NCI-H1694 treated with DMSO at 0.1 percent for 48 hours (cell line): Measurements from ENCODE around the gene ESAM.
"Not testable (repeated sequence)": the region's sequence is repeated elsewhere in the genome, so short reads cannot be mapped to it uniquely, and the experiment has no call there.

Source experiments
- DNase-seq: peaks from one replicate; lab custom pipeline; 2025; lab: John Stamatoyannopoulos, UW

The ESAM gene

DNA sequence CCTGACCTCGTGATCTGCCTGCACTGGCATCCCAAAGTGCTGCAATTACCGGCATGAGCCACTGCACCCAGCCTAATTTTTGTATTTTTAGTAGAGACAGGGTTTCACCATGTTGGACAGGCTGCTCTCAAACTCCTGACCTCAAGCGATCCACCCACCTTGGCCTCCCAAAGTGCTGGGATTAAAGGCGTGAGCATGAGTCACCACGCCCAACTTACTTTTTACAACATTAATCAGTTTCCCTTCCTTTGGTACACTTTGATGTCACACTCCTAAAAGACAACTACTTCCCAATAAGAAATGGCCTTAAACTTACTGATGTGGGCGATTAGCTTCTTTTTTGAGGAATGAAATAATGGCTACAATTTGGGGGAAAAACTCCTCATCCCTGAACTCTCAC, 8.9 kb upstream of the ESAM start:
- DNase-seq = not testable (repeated sequence)

- no peak for DNase-seq
These were observed 8.0 kb upstream of the ESAM start for GRCh38 chr11:124769806-124770774.

- no peak for DNase-seq
These were observed 6.8 kb upstream of the ESAM start for GRCh38 chr11:124768914-124769313.

GRCh38 chr11:124766156-124766555, 4.1 kb upstream of the ESAM start:
- DNase-seq = no peak

DNA sequence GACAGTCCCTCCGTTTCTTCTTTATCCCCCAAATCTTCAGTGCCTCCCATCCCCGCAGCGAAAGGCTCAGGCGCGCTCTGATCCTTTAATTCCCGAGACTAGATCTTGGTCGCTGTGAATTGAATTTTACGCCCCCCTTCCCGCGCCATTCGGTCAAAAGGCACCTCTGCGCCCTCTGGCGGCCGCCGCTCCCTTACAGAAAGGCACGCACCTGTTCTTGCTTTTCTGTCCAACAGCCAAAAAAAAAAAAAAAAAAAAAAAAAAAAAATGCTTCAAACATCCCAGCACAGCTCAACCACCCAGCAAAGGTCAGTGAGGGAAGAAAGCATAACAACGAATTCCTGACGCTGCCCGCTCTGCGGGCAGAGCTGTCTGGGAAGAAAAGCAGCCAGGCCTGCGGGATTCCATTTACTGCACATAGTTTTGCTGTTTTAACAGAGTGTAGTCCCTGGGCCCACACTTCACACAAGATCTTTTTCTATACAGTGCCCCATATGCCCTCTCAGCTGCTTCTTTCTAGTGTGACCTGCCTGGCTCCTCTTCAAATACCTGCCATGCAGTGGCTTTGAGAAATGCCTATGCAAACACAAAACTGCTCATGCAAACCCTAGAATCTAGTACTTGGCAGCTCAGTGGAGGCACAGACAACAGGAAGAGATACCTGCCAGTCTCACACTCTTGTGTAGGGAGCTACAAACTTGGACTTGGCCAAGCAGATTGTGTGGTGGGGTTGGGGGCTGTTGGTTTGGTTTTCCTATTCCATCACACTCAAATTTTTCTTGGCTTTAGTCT, 1.3 kb upstream of the ESAM start:
- DNase-seq = peak; percentile 32

- no peak for DNase-seq
These were observed 600 bp upstream of the ESAM start for GRCh38 chr11:124762624-124763155.

GRCh38 chr11:124761301-124762104, 587 bp downstream of the ESAM start:
- no peak for DNase-seq

DNA sequence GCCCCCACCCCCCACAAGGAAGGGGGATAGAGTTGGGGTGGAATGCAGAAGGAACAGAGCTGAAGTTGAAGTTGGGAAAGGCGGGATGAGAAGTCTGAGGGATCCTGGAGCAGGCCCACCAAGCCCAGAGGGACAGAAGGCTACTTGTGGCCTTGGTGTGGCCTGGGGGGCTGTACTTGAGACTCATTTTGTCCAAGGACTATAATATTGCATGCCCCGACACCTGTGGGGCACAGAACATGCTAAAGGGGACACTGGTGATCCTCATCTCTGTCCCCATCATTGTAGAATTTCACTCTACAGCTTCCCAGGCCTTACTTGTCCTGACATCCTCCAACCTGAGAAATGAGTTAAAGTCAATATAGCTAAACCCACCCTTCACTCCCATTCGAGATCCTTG, 1.3 kb downstream of the ESAM start:
- no peak for DNase-seq

GRCh38 chr11:124760205-124760652, 1.9 kb downstream of the ESAM start:
- no peak for DNase-seq

DNA sequence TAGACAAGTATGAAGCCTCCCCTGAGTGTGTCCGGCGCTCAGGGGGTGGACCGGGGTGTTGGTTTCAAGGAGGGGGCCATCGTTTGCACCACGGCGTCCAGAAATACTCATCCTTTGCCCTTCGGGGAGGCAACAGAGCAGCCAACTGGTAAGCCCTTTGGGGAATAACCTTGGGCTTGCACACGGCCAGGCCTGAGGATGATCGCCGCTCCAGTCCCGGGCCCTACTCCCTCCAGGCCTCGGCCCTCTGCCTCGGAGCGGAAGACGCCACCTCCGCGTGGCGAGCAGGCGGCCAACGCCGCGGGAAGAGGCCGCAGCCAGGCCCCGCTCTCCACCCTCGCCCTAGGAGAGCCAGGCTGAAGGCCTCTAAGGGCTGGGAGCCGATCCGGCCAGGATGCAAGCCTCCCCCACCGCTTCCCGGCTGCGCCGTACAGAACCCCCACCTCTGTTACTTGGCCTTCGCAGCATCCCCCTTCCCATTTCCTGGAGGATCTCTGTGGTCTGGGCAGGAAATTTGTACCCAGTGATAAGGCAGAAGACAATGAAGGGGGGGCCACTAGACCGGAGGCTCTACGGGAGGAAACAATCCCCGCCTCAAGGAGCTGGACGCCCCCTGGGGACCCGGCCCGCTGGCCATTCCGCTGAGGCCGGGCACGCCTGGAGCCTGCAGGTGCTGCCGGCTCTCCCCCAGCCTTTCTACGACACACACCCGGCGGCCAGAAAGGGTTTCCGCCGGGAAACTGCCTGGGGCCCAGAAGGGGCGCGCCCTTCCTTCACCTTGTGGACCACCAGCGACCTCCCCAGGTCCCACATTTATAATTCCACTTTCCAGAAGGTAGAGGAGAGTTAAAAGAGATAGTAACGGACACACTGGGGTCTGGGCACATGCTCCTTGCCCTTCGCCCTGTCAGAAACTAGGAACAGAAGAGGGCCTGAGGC, 2.6 kb downstream of the ESAM start:
- no peak for DNase-seq

DNA sequence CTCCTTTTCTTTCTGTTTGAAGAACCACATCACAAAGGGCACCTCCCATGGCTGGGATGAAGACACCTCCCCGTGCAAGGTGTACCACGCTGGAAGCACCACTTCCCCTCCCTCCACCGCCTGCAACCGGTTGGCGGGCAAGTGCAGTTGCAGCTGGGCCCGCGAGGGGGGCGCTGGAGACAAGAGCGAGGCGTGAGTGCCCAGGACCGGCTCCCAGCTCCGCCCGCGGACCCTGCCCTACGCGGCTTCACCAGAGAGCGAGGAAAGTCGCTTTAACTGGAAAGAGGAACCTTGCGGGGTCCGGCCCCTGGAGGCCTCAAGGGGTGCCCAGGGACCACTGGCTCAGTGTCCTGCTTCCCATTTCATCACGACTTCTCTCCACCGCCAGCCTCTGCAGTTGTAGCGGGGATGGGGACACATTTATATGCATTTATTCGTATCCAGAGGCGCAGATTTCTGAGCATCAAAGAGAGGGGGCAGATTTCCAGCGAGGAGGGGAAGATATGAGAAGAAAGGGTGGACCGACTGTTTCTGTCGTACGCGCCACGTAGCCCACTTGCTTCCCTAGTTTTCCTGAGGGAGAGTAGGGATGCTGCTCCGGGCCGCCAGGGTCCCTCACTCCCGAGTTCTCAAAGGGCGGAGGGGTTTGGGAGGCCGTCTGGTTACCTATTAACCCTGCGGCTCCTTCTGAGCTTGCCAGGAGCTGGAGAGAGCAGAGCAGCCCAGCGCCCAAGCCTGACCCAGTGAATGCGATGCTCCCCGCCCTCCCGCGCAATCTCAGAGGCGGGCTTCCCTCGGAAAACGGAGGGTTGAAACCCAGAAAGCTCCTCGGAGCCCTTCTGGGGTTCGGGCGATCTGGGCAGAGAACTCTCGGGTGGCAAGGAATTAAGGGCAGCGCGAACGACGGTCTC, 3.5 kb downstream of the ESAM start:
- DNase-seq = peak; percentile 3

GRCh38 chr11:124757320-124757719, 4.8 kb downstream of the ESAM start:
- DNase-seq = no peak

DNA sequence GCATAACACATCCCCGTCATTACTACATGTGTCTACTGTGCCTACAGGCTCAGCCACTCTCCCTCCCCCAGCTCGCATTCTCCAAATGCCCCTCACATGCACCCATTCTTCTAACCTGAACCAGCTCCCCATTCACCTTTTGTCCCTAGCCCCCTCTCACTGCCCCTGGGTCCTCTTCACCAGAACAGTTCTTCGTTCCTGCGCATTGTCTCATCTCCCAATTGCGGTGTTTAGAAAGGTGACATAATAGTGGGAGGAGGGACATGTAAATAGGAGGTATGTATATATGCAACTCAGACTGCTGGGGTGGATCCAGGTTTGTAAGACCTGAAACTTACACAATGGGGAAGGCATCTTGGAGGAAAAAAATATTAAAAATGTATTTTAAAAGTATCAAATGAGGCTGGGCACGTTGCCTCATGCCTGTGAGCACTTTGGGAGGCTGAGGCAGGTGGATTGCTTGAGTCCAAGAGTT, 5.3 kb downstream of the ESAM start:
- DNase-seq = no peak

DNA sequence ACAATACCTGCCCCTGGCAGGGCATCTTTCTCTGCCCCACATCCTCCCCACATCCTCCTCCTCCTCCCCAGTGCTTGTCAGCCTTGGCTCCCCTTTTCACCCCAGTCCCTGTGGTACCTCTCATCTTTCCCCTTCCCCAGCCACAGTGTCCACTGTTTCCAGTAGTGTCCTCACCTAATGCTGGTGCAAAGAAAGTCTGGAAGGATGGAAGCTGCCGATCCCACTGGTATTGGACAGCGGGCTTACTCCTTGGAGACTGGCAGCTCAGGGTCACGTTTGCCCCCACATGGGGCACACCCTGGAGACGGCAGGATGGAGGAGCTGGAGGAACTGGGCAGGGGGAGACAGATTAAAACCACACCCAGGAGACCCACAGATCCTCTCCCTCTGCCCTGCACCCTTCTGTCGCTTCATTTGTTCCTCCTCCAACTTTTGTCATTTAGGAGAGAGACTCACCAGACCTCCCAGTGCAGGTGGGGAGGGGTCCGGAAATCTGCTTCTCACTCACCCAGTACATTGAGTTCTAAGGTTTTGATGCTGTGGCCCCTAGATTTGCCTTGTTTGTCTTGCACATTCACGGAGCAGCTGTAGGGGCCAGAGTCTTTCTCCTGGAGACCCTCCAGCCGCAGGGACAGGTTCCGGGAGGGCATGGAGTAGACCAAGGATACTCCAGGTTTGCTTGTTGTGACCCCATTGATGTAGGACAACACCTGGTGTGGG, 5.9 kb downstream of the ESAM start:
- no peak for DNase-seq

DNA sequence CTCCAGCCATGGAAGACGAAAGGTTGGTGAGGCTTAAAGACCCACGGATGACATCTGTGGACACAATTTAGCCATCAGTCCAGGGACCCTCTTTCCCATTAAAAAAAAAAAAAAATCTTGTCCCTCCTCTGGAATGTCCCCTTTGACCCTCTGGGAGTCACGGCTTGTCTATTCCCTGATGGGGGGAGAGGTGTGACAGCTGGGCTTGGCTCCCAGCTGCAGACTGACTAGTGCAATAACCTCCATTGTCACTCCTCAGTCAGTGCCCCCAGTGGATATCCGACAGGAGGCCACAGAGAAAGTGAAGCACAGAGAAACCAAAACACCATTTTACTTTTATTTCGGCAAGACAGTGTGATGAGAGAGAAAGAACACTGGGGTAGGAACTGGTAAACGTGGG, 7.4 kb downstream of the ESAM start:
- DNase-seq = no peak

- DNase-seq = no peak
These were observed 7.8 kb downstream of the ESAM start for GRCh38 chr11:124754309-124754708.

GRCh38 chr11:124753624-124754023, 8.5 kb downstream of the ESAM start:
- no peak for DNase-seq

DNA sequence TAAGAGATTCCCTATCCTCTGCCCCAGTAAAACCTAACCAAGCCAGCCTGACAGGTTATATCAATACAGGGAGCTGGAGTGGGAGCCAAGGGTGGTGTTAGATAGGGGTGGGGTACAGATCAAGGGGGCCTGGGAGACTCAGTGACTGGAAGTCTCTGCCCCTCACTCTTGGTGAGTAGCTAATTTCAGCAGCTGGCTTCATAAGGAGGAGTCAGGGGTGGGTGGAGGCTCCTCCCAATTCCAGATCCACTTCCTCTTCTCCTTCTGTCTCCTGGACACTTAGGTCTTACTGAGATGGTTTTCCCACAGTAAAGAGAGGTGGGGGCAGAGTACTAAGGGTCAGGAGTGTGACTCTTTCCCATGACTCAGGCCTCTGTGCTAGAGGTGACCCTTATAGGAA, 8.9 kb downstream of the ESAM start:
- no peak for DNase-seq
